Measurements from ENCODE around the gene MGST3.

The MGST3 gene

GRCh38 chr1:165641231-165641987 lies 10.4 kb downstream of the MGST3 start:
- Histone ChIP-seq H3F3A (ENCODE audit: low read depth) (no peaks in the 10 kb centered on the region), H3K79me2 (ENCODE audit: insufficient read depth, low read length) (no peaks in the 10 kb centered on the region; the same call in 1 of the 2 replicates), H3K4me1 (ENCODE audit: insufficient read depth, low read length, poor library complexity, severe bottlenecking) (peaks cover 10% of the 10 kb centered on the region), H3K4me2 (ENCODE audit: low read depth, low read length, poor library complexity, severe bottlenecking) (no peak overlapping the region), H3K4me3 (ENCODE audit: low read length, poor library complexity, severe bottlenecking) (no peak overlapping the region), H2AFZ (ENCODE audit: low read length) (no peak overlapping the region), H3K27me3 (ENCODE audit: insufficient read depth, low read length, poor library complexity, severe bottlenecking) (no peaks in the 10 kb centered on the region), H3K9me3 (ENCODE audit: insufficient read depth, low read depth, low read length) (no peaks in the 10 kb centered on the region), H3K9me2 (replicated peaks; ENCODE audit: low read depth, low read length) (no peaks in the 10 kb centered on the region), H3K36me3 (ENCODE audit: insufficient read depth, low read length) (no peaks in the 10 kb centered on the region), H4K20me1 (ENCODE audit: insufficient read depth, low read length, poor library complexity, severe bottlenecking) (no peaks in the 10 kb centered on the region), H3K9ac (ENCODE audit: low read depth, low read length, poor library complexity, severe bottlenecking) (no peak overlapping the region)
- TF ChIP-seq CTCF (conservative IDR thresholded peaks at IDR 0.05; ENCODE audit: low read length), result no peak
- TF ChIP-seq EZH2phosphoT487 (IDR thresholded peaks at IDR 0.05; ENCODE audit: borderline replicate concordance), result no peak

GRCh38 chr1:165644064-165644735 lies 13.2 kb downstream of the MGST3 start:
- H3F3A ChIP-seq (ENCODE audit: low read depth), result no peaks in the 10 kb centered on the region
- no peak overlapping the region for H3K4me2 ChIP-seq (ENCODE audit: low read depth, low read length, poor library complexity, severe bottlenecking)
- H3K9me3 ChIP-seq (ENCODE audit: insufficient read depth, low read depth, low read length), result no peaks in the 10 kb centered on the region
- no peak overlapping the region for H3K9ac ChIP-seq (ENCODE audit: low read depth, low read length, poor library complexity, severe bottlenecking)
- no peaks in the 10 kb centered on the region for H3K36me3 ChIP-seq (ENCODE audit: insufficient read depth, low read length)
- no peaks in the 10 kb centered on the region for H3K79me2 ChIP-seq (ENCODE audit: insufficient read depth, low read length)
- no peak for TF ChIP-seq EZH2phosphoT487 (IDR thresholded peaks at IDR 0.05; ENCODE audit: borderline replicate concordance)
- TF ChIP-seq CTCF (conservative IDR thresholded peaks at IDR 0.05; ENCODE audit: low read length), result no peak
- no peaks in the 10 kb centered on the region for H3K27me3 ChIP-seq (ENCODE audit: insufficient read depth, low read length, poor library complexity, severe bottlenecking)
- H4K20me1 ChIP-seq (ENCODE audit: insufficient read depth, low read length, poor library complexity, severe bottlenecking), result no peaks in the 10 kb centered on the region
- H3K4me3 ChIP-seq (ENCODE audit: low read length, poor library complexity, severe bottlenecking), result no peak overlapping the region
- no peak overlapping the region for H2AFZ ChIP-seq (ENCODE audit: low read length)
- no peaks in the 10 kb centered on the region for H3K9me2 ChIP-seq (replicated peaks; ENCODE audit: low read depth, low read length)
- H3K4me1 ChIP-seq (ENCODE audit: insufficient read depth, low read length, poor library complexity, severe bottlenecking), result peaks cover 7% of the 10 kb centered on the region

GRCh38 chr1:165645654-165646366 lies 14.8 kb downstream of the MGST3 start:
- Histone ChIP-seq H2AFZ (ENCODE audit: low read length) (no peak overlapping the region), H3K4me1 (ENCODE audit: insufficient read depth, low read length, poor library complexity, severe bottlenecking) (peaks cover 7% of the 10 kb centered on the region), H3K27me3 (ENCODE audit: insufficient read depth, low read length, poor library complexity, severe bottlenecking) (no peaks in the 10 kb centered on the region), H3K9me3 (ENCODE audit: insufficient read depth, low read depth, low read length) (no peaks in the 10 kb centered on the region), H3F3A (ENCODE audit: low read depth) (no peaks in the 10 kb centered on the region), H3K9ac (ENCODE audit: low read depth, low read length, poor library complexity, severe bottlenecking) (no peak overlapping the region), H3K36me3 (ENCODE audit: insufficient read depth, low read length) (no peaks in the 10 kb centered on the region), H3K79me2 (ENCODE audit: insufficient read depth, low read length) (no peaks in the 10 kb centered on the region), H3K9me2 (replicated peaks; ENCODE audit: low read depth, low read length) (no peaks in the 10 kb centered on the region), H3K4me3 (ENCODE audit: low read length, poor library complexity, severe bottlenecking) (no peak overlapping the region), H3K4me2 (ENCODE audit: low read depth, low read length, poor library complexity, severe bottlenecking) (no peak overlapping the region), H4K20me1 (ENCODE audit: insufficient read depth, low read length, poor library complexity, severe bottlenecking) (no peaks in the 10 kb centered on the region)
- no peak for TF ChIP-seq EZH2phosphoT487 (IDR thresholded peaks at IDR 0.05; ENCODE audit: borderline replicate concordance)
- no peak for TF ChIP-seq CTCF (conservative IDR thresholded peaks at IDR 0.05; ENCODE audit: low read length)
